GM18511 (cell line): ENCODE measurements around the gene NAP1L4.
"Not testable (repeated sequence)": the region's sequence is repeated elsewhere in the genome, so short reads cannot be mapped to it uniquely, and the experiment has no call there.

ENCODE experiments used
- ATAC-seq: cut with Tn5 transposase; IDR thresholded peaks from one replicate; pipeline ENCODE4 v1.9.1; 2021; ENCODE audit warnings: mild to moderate bottlenecking, moderate library complexity; ENCODE audit not compliant: unreplicated experiment

The NAP1L4 gene

GRCh38 chr11:2911088-2911784 lies 80.9 kb downstream of the NAP1L4 start:
- no peak for ATAC-seq

DNA sequence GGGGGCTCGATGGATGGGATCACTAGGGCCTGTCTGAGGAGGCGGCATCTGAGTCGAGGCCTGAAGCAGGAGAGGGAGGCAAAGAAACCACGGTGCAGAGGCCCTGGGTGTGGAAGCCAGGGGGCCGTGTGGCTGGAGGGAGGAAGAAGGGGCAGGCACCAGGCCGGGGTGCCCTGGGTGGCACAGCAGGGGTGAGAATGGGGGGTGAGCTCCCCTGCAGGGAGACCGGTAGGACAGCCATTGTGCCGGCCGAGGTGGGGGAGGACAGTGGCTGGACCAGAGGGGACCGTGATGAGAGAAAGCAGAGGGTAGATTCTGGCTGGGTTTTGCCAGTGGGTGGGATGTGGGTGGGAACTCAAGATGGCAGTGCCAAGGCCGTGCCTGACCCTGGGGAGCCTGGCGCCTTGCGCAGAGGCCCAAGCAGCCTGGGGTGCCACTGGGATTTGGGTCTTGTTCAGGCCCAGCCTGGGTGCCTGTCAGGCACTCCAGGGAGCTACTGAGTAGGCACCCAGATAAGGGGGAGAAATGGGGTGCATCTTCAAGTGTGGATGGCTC lies 81.7 kb downstream of the NAP1L4 start:
- no peak for ATAC-seq

- no peak for ATAC-seq
These were observed 82.8 kb downstream of the NAP1L4 start for GRCh38 chr11:2909133-2909902.

GRCh38 chr11:2908130-2908529 lies 84.0 kb downstream of the NAP1L4 start:
- ATAC-seq, result no peak

- ATAC-seq, result not testable (repeated sequence)
These were observed 86.8 kb downstream of the NAP1L4 start for GRCh38 chr11:2905299-2905698.

GRCh38 chr11:2904153-2905052 lies 87.7 kb downstream of the NAP1L4 start:
- ATAC-seq, result no peak

- no peak for ATAC-seq
These were observed 88.5 kb downstream of the NAP1L4 start for GRCh38 chr11:2903672-2904011.

DNA sequence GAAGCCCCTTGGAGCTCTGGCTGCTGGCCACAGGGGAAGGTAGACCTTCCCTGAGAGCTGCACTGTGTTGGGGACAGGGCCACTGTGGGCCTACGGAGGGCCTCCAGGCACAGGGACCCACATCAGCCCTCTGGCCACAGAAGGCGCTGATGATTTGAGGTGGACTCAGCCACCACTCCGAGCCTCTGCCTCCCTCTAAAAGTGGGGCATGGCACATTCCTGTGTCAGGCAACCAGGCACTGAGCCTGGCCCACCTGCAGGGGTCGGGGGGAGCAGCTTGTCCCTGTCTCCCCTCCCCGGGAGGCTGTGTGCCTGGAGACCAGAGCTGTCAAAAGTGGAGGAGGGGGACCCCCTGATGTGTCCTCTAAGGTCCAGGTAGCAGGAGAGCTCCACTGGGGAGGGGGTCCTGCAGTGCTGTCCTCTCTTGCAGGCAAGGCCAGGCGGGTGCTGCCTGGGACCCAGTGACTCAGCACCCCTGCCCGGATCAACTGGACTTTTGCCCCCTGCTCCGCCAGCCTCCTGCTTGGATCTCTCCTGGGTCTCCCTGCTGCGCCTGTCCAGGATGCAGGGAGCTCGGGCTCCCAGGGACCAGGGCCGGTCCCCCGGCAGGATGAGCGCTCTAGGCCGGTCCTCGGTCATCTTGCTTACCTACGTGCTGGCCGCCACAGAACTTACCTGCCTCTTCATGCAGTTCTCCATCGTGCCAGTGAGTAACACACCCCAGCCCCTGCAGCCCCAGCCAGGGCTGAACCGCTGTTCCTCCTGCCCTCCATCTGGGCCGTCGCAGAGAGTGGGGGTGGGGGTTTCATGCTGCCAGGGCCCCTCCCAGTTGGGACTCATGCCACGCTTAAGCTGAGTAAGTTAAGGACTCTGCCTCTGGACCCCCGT lies 89.1 kb downstream of the NAP1L4 start:
- ATAC-seq, result peak; percentile 6

- peak; percentile 98 for ATAC-seq
These were observed 90.0 kb downstream of the NAP1L4 start for GRCh38 chr11:2901854-2902783.

- no peak for ATAC-seq
These were observed 90.8 kb downstream of the NAP1L4 start for GRCh38 chr11:2901196-2901796.

- no peak for ATAC-seq
These were observed 92.9 kb downstream of the NAP1L4 start for GRCh38 chr11:2899080-2899783.

- peak; percentile 30 for ATAC-seq
These were observed 93.6 kb downstream of the NAP1L4 start for GRCh38 chr11:2898366-2899079.

DNA sequence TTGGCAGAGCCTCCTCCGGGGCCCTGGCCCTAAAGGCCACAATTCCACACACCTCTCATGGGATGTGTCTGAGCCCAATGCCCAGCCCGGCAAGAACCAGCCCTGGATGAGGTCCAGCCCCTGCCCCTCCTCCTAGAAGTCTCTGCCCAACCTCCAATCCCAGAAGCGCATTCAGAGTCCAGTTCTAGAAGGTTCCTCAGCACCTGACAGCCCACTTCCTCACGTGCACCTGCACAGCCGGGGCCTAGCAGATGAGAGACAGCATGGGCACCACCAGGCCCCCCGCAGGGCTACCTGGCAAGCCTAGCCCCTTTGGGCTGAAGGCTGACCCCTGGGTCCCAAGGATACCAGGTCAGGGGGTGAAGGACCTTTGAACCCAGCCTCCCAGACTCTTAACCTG lies 95.1 kb downstream of the NAP1L4 start:
- ATAC-seq, result no peak

GRCh38 chr11:2896047-2896446 lies 96.1 kb downstream of the NAP1L4 start:
- no peak for ATAC-seq
